HepG2 (cell line): ENCODE results near the gene EIF4ENIF1. TPM values are rescaled to one million over a fixed set of nuclear protein-coding genes. Genes with fewer than 3 reads are reported as not detected.

ENCODE experiments used
- CENPT ChIP-seq: sonication (generic); formaldehyde crosslinking; IDR thresholded peaks from 2 replicates; pipeline ENCODE4 v1.8.0; 2022; ENCODE audit warnings: low read depth, mild to moderate bottlenecking, moderate library complexity, missing genetic modification reagents
- FOXA3 ChIP-seq: IDR thresholded peaks from 2 replicates; pipeline ENCODE4 v1.6.1; 2016; ENCODE audit warnings: missing genetic modification reagents, missing compliant biosample characterization
- HDAC1 ChIP-seq: sonication (generic); formaldehyde crosslinking; IDR thresholded peaks from 2 replicates; pipeline ENCODE4 v1.5.1; 2020; ENCODE audit warnings: mild to moderate bottlenecking, missing genetic modification reagents
- MTF2 ChIP-seq: sonication (generic); formaldehyde crosslinking; IDR thresholded peaks from 2 replicates; pipeline ENCODE4 v1.5.0; 2020; ENCODE audit warnings: missing genetic modification reagents, borderline replicate concordance
- NAIF1 ChIP-seq: sonication (generic); formaldehyde crosslinking; IDR thresholded peaks from 2 replicates; pipeline ENCODE4 v1.5.0; 2020; ENCODE audit warnings: mild to moderate bottlenecking, missing genetic modification reagents, borderline replicate concordance
- PCBP1 ChIP-seq: fragments of 200-400 bp; formaldehyde crosslinking; IDR thresholded peaks from 2 replicates; pipeline ENCODE4 v1.6.1; 2017; ENCODE audit warnings: mild to moderate bottlenecking, low read depth, low read length, borderline replicate concordance
- RAD51 ChIP-seq: fragments of 450-650 bp; IDR thresholded peaks from 2 replicates; pipeline ENCODE4 v1.6.1; 2016; ENCODE audit warnings: borderline replicate concordance
- RARA ChIP-seq: IDR thresholded peaks from 2 replicates; pipeline ENCODE4 v1.6.1; 2016; ENCODE audit warnings: missing genetic modification reagents, missing compliant biosample characterization
- SIN3A ChIP-seq: IDR thresholded peaks from 2 replicates; pipeline ENCODE4 v1.6.1; 2011; ENCODE audit warnings: low read depth, mild to moderate bottlenecking, control low read depth, low read length, borderline replicate concordance
- SMYD3 ChIP-seq: sonication (generic); formaldehyde crosslinking; IDR thresholded peaks from 2 replicates; pipeline ENCODE4 v1.8.1; 2023; ENCODE audit warnings: mild to moderate bottlenecking, missing genetic modification reagents
- SRSF4 ChIP-seq: fragments of 200-400 bp; formaldehyde crosslinking; IDR thresholded peaks from one replicate; pipeline ENCODE4 v1.6.1; 2018; ENCODE audit warnings: mild to moderate bottlenecking, low read depth, low read length, moderate library complexity; ENCODE audit not compliant: poor library complexity, severe bottlenecking
- TRIM22 ChIP-seq: fragments of 450-650 bp; IDR thresholded peaks from 2 replicates; pipeline ENCODE4 v1.6.1; 2017
- U2AF1 ChIP-seq: fragments of 200-400 bp; formaldehyde crosslinking; optimal IDR thresholded peaks from 2 replicates; pipeline ENCODE3; 2017; ENCODE audit warnings: mild to moderate bottlenecking, low read depth, low read length
- ZNF101 ChIP-seq: sonication (generic); formaldehyde crosslinking; IDR thresholded peaks from 2 replicates; pipeline ENCODE4 v1.4.0; 2020; ENCODE audit warnings: mild to moderate bottlenecking, low read depth, missing genetic modification reagents, borderline replicate concordance
- ZNF501 ChIP-seq: sonication (generic); formaldehyde crosslinking; IDR thresholded peaks from 2 replicates; pipeline ENCODE4 v1.5.1; 2020; ENCODE audit warnings: mild to moderate bottlenecking, moderate library complexity, missing genetic modification reagents
- ZNF510 ChIP-seq: sonication (generic); formaldehyde crosslinking; IDR thresholded peaks from 2 replicates; pipeline ENCODE4 v1.4.0; 2020; ENCODE audit warnings: low read depth, mild to moderate bottlenecking, missing genetic modification reagents
- ZNF547 ChIP-seq: sonication (generic); formaldehyde crosslinking; IDR thresholded peaks from 2 replicates; pipeline ENCODE4 v1.5.1; 2020; ENCODE audit warnings: mild to moderate bottlenecking, missing genetic modification reagents
- ZNF598 ChIP-seq: sonication (generic); formaldehyde crosslinking; IDR thresholded peaks from 2 replicates; pipeline ENCODE4 v1.5.1; 2020; ENCODE audit warnings: mild to moderate bottlenecking, missing genetic modification reagents, borderline replicate concordance
- ZNF639 ChIP-seq: conservative IDR thresholded peaks from 2 replicates; pipeline ENCODE4 v1.6.1; 2018; ENCODE audit warnings: missing genetic modification reagents
- polyA plus RNA-seq, 8 experiments: library from polyadenylated mRNA; depleted of rRNA in 3 of 8; stranded (reverse) in 7 of 8; unstranded in 1 of 8; fragments of >200 nt; fragmentation: Illumina TruSeq in 4 of 8; extraction: Trizol in 4 of 8; gene quantifications; 2 replicates each; pipeline versions ENCODE4 v1.2.1 to v1.2.3, GENCODE V29; 2011 to 2016; ENCODE audit warnings: low read depth in 4 of 8, missing spikeins in 1 of 8, mixed read lengths in 1 of 8; ENCODE audit not compliant: insufficient read depth in 1 of 8
- total RNA-seq, 5 experiments: library from RNA; depleted of rRNA; stranded (reverse); fragments of >200 nt; fragmentation: Illumina TruSeq; extraction: Trizol; gene quantifications; 2 replicates each; pipeline ENCODE4 v1.2.3, GENCODE V29; 2016; ENCODE audit warnings: low read depth in 1 of 5
- TF ChIP-seq, protein P1 (sequence below): sonication (generic); formaldehyde crosslinking; IDR thresholded peaks from 2 replicates; pipeline ENCODE4 v1.8.0; 2022; ENCODE audit warnings: mild to moderate bottlenecking, missing genetic modification reagents, borderline replicate concordance
- TF ChIP-seq, protein P2 (sequence below): sonication (generic); formaldehyde crosslinking; IDR thresholded peaks from 2 replicates; pipeline ENCODE4 v1.8.1; 2023; ENCODE audit warnings: mild to moderate bottlenecking, missing genetic modification reagents, borderline replicate concordance
- TF ChIP-seq, protein P3 (sequence below): sonication (generic); formaldehyde crosslinking; IDR thresholded peaks from 2 replicates; pipeline ENCODE4 v1.8.0; 2022; ENCODE audit warnings: missing genetic modification reagents, low read depth, mild to moderate bottlenecking, borderline replicate concordance

The EIF4ENIF1 gene
- total and polyA plus RNA-seq, 2 of the 13 experiments (the other 11 are each of a cell fraction or from before 2014, with no cell fraction given) = 11.9 to 12.3 TPM

GRCh38 chr22:31399211-31400022 lies 90.2 kb downstream of the EIF4ENIF1 start, which contains the start of gene DRG1 (continued):
- peak; percentile 65; the same call in 1 of the 2 replicates for TF ChIP-seq ZNF639 (CRISPR knock-in tag)
- TF ChIP-seq PCBP1 = no peak
- peak; percentile 57 for TF ChIP-seq U2AF1
- peak; percentile 93 for TF ChIP-seq ZNF547 (CRISPR knock-in tag)
- TF ChIP-seq SMYD3 (CRISPR knock-in tag) = no peak
- no peak for TF ChIP-seq TRIM22
- TF ChIP-seq ZNF510 = peak; percentile 77; the same call in 1 of the 2 replicates
- TF ChIP-seq, protein P1, sequence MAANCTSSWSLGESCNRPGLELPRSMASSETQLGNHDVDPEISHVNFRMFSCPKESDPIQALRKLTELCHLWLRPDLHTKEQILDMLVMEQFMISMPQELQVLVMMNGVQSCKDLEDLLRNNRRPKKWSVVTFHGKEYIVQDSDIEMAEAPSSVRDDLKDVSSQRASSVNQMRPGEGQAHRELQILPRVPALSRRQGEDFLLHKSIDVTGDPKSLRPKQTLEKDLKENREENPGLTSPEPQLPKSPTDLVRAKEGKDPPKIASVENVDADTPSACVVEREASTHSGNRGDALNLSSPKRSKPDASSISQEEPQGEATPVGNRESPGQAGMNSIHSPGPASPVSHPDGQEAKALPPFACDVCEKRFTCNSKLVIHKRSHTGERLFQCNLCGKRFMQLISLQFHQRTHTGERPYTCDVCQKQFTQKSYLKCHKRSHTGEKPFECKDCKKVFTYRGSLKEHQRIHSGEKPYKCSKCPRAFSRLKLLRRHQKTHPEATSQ = no peak
- TF ChIP-seq HDAC1 (CRISPR knock-in tag) = no peak; the same call in none of the 2 replicates
- peak; percentile 78 for TF ChIP-seq RARA (CRISPR knock-in tag)
- peak; percentile 80; the same call in 1 of the 2 replicates for TF ChIP-seq SIN3A
- TF ChIP-seq, protein P2, sequence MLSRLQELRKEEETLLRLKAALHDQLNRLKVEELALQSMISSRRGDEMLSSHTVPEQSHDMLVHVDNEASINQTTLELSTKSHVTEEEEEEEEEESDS = peak; percentile 46; the same call in 1 of the 2 replicates
- TF ChIP-seq ZNF501 (CRISPR knock-in tag) = peak; percentile 77
- 0 out of 2 replicates have a peak, but pooled peaks have one; percentile 64 for TF ChIP-seq ZNF598 (CRISPR knock-in tag)
- TF ChIP-seq FOXA3 (CRISPR knock-in tag) = peak; percentile 56; the same call in 1 of the 2 replicates
- TF ChIP-seq MTF2 (CRISPR knock-in tag) = no peak; the same call in 1 of the 2 replicates
- TF ChIP-seq, protein P3, sequence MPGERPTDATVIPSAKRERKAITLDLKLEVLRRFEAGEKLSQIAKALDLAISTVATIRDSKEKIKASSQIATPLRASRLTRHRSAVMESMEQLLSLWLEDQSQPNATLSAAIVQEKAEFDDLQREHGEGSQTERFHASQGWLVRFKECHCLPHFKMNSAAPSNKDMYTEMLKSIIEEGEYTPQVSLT = no peak
- no peak for TF ChIP-seq ZNF101 (CRISPR knock-in tag)
- TF ChIP-seq SRSF4 = no peak
- TF ChIP-seq RAD51 = no peak
- no peak for TF ChIP-seq CENPT (CRISPR knock-in tag)
- peak; percentile 31 for TF ChIP-seq NAIF1 (CRISPR knock-in tag)
